HepG2 (cell line): ENCODE measurements around the gene NCKIPSD. TPM values are rescaled to one million over a fixed set of nuclear protein-coding genes. Genes with fewer than 3 reads are reported as not detected.

ENCODE experiments used
- ATAC-seq: fragments of 200-7000 bp; cut with Tn5 transposase; 3 replicates; pipeline ENCODE4 v1.9.1; 2020; ENCODE audit warnings: mild to moderate bottlenecking, moderate library complexity
- BruUV-seq: library from RNA; stranded (reverse); fragments of 400-500 nt; replicated peaks from 2 replicates; lab custom pipeline; 2021; lab: Mats Ljungman, UMichigan
- CTCF ChIA-PET: fragments of 300-600 bp; formaldehyde crosslinking; extraction: SDS; loops from one replicate; lab custom pipeline; 2021; ENCODE audit warnings: low total read pairs, inconsistent platforms, low intra/inter-chr PET ratio; lab: Yijun Ruan, JAX
- POLR2A ChIA-PET: fragments of 350-600 bp; sonication (Branson Sonifier 250); formaldehyde crosslinking; loops from one replicate; lab custom pipeline; 2020; ENCODE audit warnings: antibody characterized with exemption, inconsistent platforms; lab: Yijun Ruan, JAX
- DNase-seq: peaks from one replicate; pipeline ENCODE4 v3.0.0-alpha.2; 2015; ENCODE audit warnings: low spot score
- FAIRE-seq: peaks from 3 replicates; lab custom pipeline; 2011; peaks lifted over from hg19 to GRCh38; lab: Jason Lieb, UNC
- H2AFZ ChIP-seq: one replicate; pipeline ENCODE4 v1.6.1; 2011; ENCODE audit warnings: low read length, inconsistent platforms
- H3K27ac ChIP-seq: fragments of 300-600 bp; 3 replicates; pipeline ENCODE4 v1.8.0; 2011; ENCODE audit warnings: mixed run types, mild to moderate bottlenecking, mixed read lengths, low read length, inconsistent platforms; ENCODE audit not compliant: insufficient read depth; ENCODE audit errors: extremely low read length
- H3K27me3 ChIP-seq, 2 experiments: fragments of 200-600 bp in 1 of 2; 2 replicates in 1 of 2; 3 replicates in 1 of 2; pipeline versions ENCODE4 v1.6.0 to v1.8.0; 2011; ENCODE audit warnings: low read length in 2 of 2, mild to moderate bottlenecking in 2 of 2, moderate library complexity in 2 of 2, inconsistent platforms in 1 of 2; ENCODE audit not compliant: insufficient read depth in 2 of 2, control insufficient read depth in 1 of 2
- H3K36me3 ChIP-seq, 2 experiments: fragments of 200-600 bp in 1 of 2; replicated peaks in 1 of 2; 2 replicates in 1 of 2; 3 replicates in 1 of 2; pipeline versions ENCODE4 v1.5.1 to v1.8.0; 2011; ENCODE audit warnings: low read length in 2 of 2, inconsistent platforms in 1 of 2; ENCODE audit not compliant: insufficient read depth in 2 of 2, control insufficient read depth in 1 of 2
- H3K4me1 ChIP-seq: 2 replicates; pipeline ENCODE4 v1.5.1; 2012; ENCODE audit warnings: low read length, inconsistent platforms; ENCODE audit not compliant: insufficient read depth
- H3K4me2 ChIP-seq: 2 replicates; pipeline ENCODE4 v1.6.0; 2011; ENCODE audit warnings: low read depth, low read length, inconsistent platforms
- H3K4me3 ChIP-seq, 3 experiments: fragments of 200-600 bp in 1 of 3; sonication (generic), shearing (Covaris generic) in 1 of 3; replicated peaks in 1 of 3; 2 replicates each; pipeline ENCODE4 v1.5.1; 2011 to 2016; ENCODE audit warnings: low read length in 3 of 3, inconsistent platforms in 2 of 3, low read depth in 2 of 3, mild to moderate bottlenecking in 2 of 3, control low read depth in 1 of 3, mixed read lengths in 1 of 3; ENCODE audit not compliant: insufficient read depth in 1 of 3
- H3K79me2 ChIP-seq: one replicate; pipeline ENCODE4 v1.6.1; 2011; ENCODE audit warnings: low read length, inconsistent platforms; ENCODE audit not compliant: insufficient read depth
- H3K9ac ChIP-seq: 2 replicates; pipeline ENCODE4 v1.6.0; 2011; ENCODE audit warnings: mild to moderate bottlenecking, low read depth, low read length, inconsistent platforms; ENCODE audit not compliant: insufficient read depth
- H3K9me3 ChIP-seq: 2 replicates; pipeline ENCODE4 v1.5.1; 2012; ENCODE audit warnings: mild to moderate bottlenecking, low read length
- H4K20me1 ChIP-seq: 2 replicates; pipeline ENCODE4 v1.6.0; 2011; ENCODE audit warnings: inconsistent platforms, mild to moderate bottlenecking, low read length, moderate library complexity; ENCODE audit not compliant: insufficient read depth
- CSRNP2 ChIP-seq: sonication (generic); formaldehyde crosslinking; conservative IDR thresholded peaks from 2 replicates; pipeline ENCODE4 v1.8.0; 2022; ENCODE audit warnings: low read depth, missing genetic modification reagents
- HDAC2 ChIP-seq: sonication (generic); formaldehyde crosslinking; IDR thresholded peaks from 2 replicates; pipeline ENCODE4 v1.4.0; 2020; ENCODE audit warnings: missing genetic modification reagents
- RFX5 ChIP-seq: IDR thresholded peaks from 2 replicates; pipeline ENCODE4 v1.6.1; 2011; ENCODE audit warnings: low read depth, low read length, improper control_type of control experiment
- RXRB ChIP-seq: IDR thresholded peaks from 2 replicates; pipeline ENCODE4 v1.6.1; 2016; ENCODE audit warnings: borderline replicate concordance, missing genetic modification reagents, missing compliant biosample characterization
- STAT5B ChIP-seq: sonication (generic); formaldehyde crosslinking; IDR thresholded peaks from 2 replicates; pipeline ENCODE4 v1.4.0; 2020; ENCODE audit warnings: missing genetic modification reagents
- TEAD2 ChIP-seq: sonication (generic); formaldehyde crosslinking; IDR thresholded peaks from 2 replicates; pipeline ENCODE4 v1.9.0; 2021; ENCODE audit warnings: missing genetic modification reagents
- ZNF138 ChIP-seq: sonication (generic); formaldehyde crosslinking; IDR thresholded peaks from 2 replicates; pipeline ENCODE4 v1.5.0; 2020; ENCODE audit warnings: mild to moderate bottlenecking, low read depth, missing genetic modification reagents
- ZNF503 ChIP-seq: sonication (generic); formaldehyde crosslinking; IDR thresholded peaks from 2 replicates; pipeline ENCODE4 v1.4.0; 2020; ENCODE audit warnings: missing genetic modification reagents
- ZNF775 ChIP-seq: sonication (generic); formaldehyde crosslinking; IDR thresholded peaks from 2 replicates; pipeline ENCODE4 v1.4.0; 2020; ENCODE audit warnings: missing genetic modification reagents, mild to moderate bottlenecking, moderate library complexity, borderline replicate concordance
- ZNF782 ChIP-seq: sonication (generic); formaldehyde crosslinking; IDR thresholded peaks from 2 replicates; pipeline ENCODE4 v1.4.0; 2020; ENCODE audit warnings: missing genetic modification reagents, mild to moderate bottlenecking, borderline replicate concordance
- WGBS: methylation state at CpG from one replicate; pipeline ENCODE4 v1.1.6; 2017; ENCODE audit warnings: low lambda C conversion rate; 5-methylcytosine and 5-hydroxymethylcytosine counted together
- in situ Hi-C: cut with HindIII; loops from 2 replicates; pipeline ENCODE4 v1.10.0; 2017; ENCODE audit warnings: low pct_unique_long_range_greater_than_20kb; ENCODE audit not compliant: extremely low pct_ligation_motif_present
- intact Hi-C: fragments of 100-400 bp; cut with micrococcal nuclease; formaldehyde crosslinking; loops from one replicate; pipeline ENCODE4 v1.10.0; 2022; ENCODE audit not compliant: unreplicated experiment
- polyA plus RNA-seq, 8 experiments: library from polyadenylated mRNA; depleted of rRNA in 3 of 8; stranded (reverse) in 7 of 8; unstranded in 1 of 8; fragments of >200 nt; fragmentation: Illumina TruSeq in 4 of 8; extraction: Trizol in 4 of 8; gene quantifications; 2 replicates each; pipeline versions ENCODE4 v1.2.1 to v1.2.3, GENCODE V29; 2011 to 2016; ENCODE audit warnings: low read depth in 4 of 8, missing spikeins in 1 of 8, mixed read lengths in 1 of 8; ENCODE audit not compliant: insufficient read depth in 1 of 8
- total RNA-seq, 5 experiments: library from RNA; depleted of rRNA; stranded (reverse); fragments of >200 nt; fragmentation: Illumina TruSeq; extraction: Trizol; gene quantifications; 2 replicates each; pipeline ENCODE4 v1.2.3, GENCODE V29; 2016; ENCODE audit warnings: low read depth in 1 of 5

The NCKIPSD gene
- total and polyA plus RNA-seq, 2 of the 13 experiments (the other 11 are each of a cell fraction or from before 2014, with no cell fraction given) = 13.5 to 35.2 TPM

- peaks cover 33 to 62% of the 10 kb centered on the region in 2 experiments for H3K36me3 ChIP-seq
- DNase-seq = no peak
- no peak overlapping the region for H2AFZ ChIP-seq
- POLR2A ChIA-PET = interaction anchor here (0.8 kb wide), 1 partner anchor 17 kb away, joined by 3 read pairs; no protein-coding TSS in a partner anchor
- no peak for ATAC-seq
- intact Hi-C loops = loop anchor here (1.0 kb wide), 1 partner anchor 56 kb away; no protein-coding TSS in a partner anchor
- peak overlapping the region; percentile 94 for H3K9ac ChIP-seq
- H4K20me1 ChIP-seq = 0 out of 2 replicates have a peak, but pooled peaks cover 4% of the 10 kb centered on the region
- H3K4me1 ChIP-seq = peaks cover 26% of the 10 kb centered on the region
- WGBS = 54% methylated on average over 7 of the region's 7 CpGs
- H3K4me3 ChIP-seq = peak overlapping the region; percentile 24 to 97 (median 82)
- no TSS peak for BruUV-seq
- peak overlapping the region; percentile 92 for H3K4me2 ChIP-seq
- no peak for FAIRE-seq
- CTCF ChIA-PET = interaction anchor here (1.1 kb wide), 1 partner anchor 135 kb away, joined by 5 read pairs; no protein-coding TSS in a partner anchor
- H3K27me3 ChIP-seq = no peaks in the 10 kb centered on the region; a peak in 2 of 5 replicates
- no peaks in the 10 kb centered on the region for H3K9me3 ChIP-seq
- no peak overlapping the region for H3K27ac ChIP-seq
- TF ChIP-seq STAT5B (no peak), ZNF503 (no peak), RXRB (no peak), HDAC2 (CRISPR knock-in tag) (0 out of 2 replicates have a peak, but pooled peaks have one; percentile 15), ZNF775 (CRISPR knock-in tag) (no peak)
- peaks cover 25% of the 10 kb centered on the region for H3K79me2 ChIP-seq
- in situ Hi-C loops = no loop called here
These were observed 1.1 kb downstream of the NCKIPSD start for GRCh38 chr3:48684480-48685143.

- Histone ChIP-seq H3K27ac (no peak overlapping the region), H2AFZ (no peak overlapping the region), H3K4me3 (peak overlapping the region; percentile 24 to 97 (median 82); a peak in 5 of 6 replicates), H3K4me1 (peaks cover 26% of the 10 kb centered on the region), H3K79me2 (peaks cover 25% of the 10 kb centered on the region), H3K27me3 (no peaks in the 10 kb centered on the region; a peak in 2 of 5 replicates), H3K4me2 (peak overlapping the region; percentile 92), H3K36me3 (peaks cover 31 to 62% of the 10 kb centered on the region in 2 experiments), H3K9me3 (no peaks in the 10 kb centered on the region), H3K9ac (peak overlapping the region; percentile 94; the same call in 1 of the 2 replicates), H4K20me1 (0 out of 2 replicates have a peak, but pooled peaks cover 4% of the 10 kb centered on the region)
- CTCF ChIA-PET = no interaction called here
- DNase-seq (no peak), FAIRE-seq (no peak), ATAC-seq (no peak)
- in situ Hi-C loops = no loop called here
- intact Hi-C loops = no loop called here
- POLR2A ChIA-PET = interaction anchor here (0.8 kb wide), 1 partner anchor 16 kb away, joined by 3 read pairs; no protein-coding TSS in a partner anchor
- TF ChIP-seq RFX5 (no peak), ZNF138 (CRISPR knock-in tag) (no peak), ZNF782 (CRISPR knock-in tag) (no peak), CSRNP2 (CRISPR knock-in tag) (no peak), TEAD2 (CRISPR knock-in tag) (no peak)
- no TSS peak for BruUV-seq
- 80% methylated on average over 8 of the region's 8 CpGs for WGBS
These were observed 1.7 kb downstream of the NCKIPSD start for GRCh38 chr3:48684054-48684349.
